HCT116 (cell line): ENCODE data around the gene SLC6A18. TPM values are rescaled to one million over a fixed set of nuclear protein-coding genes. Genes with fewer than 3 reads are reported as not detected.

Experiments
- ATAC-seq: fragments of 200-7000 bp; cut with Tn5 transposase; 2 replicates; pipeline ENCODE4 v1.9.1; 2020; ENCODE audit warnings: mild to moderate bottlenecking, moderate library complexity
- BruUV-seq: library from RNA; stranded (reverse); fragments of 400-500 nt; replicated peaks from 2 replicates; lab custom pipeline; 2021; lab: Mats Ljungman, UMichigan
- CTCF ChIA-PET: fragments of 300-600 bp; sonication (Branson Sonifier 250); formaldehyde crosslinking; loops from one replicate; lab custom pipeline; 2021; ENCODE audit warnings: antibody characterized with exemption; lab: Charles Lee
- POLR2A ChIA-PET: fragments of 300-600, 350-600 bp; sonication (Branson Sonifier 250); formaldehyde crosslinking; loops from one replicate; lab custom pipeline; 2021; ENCODE audit warnings: antibody characterized with exemption; lab: Charles Lee
- RAD21 ChIA-PET, 2 experiments: fragments of 300-600 bp; sonication (Branson Sonifier 250); formaldehyde crosslinking; loops; one replicate each; lab custom pipeline; 2023; ENCODE audit warnings: low total read pairs in 2 of 2; ENCODE audit not compliant: uncharacterized antibody in 2 of 2, unreplicated experiment in 2 of 2, low non-redundant PET in 1 of 2; lab: Charles Lee
- DNase-seq: peaks from one replicate; pipeline ENCODE4 v3.0.0-alpha.2; 2010; ENCODE audit warnings: low read depth, low spot score
- H2AFZ ChIP-seq: fragments of 200-600 bp; shearing (Covaris generic), sonication (generic); 2 replicates; pipeline ENCODE4 v1.6.1; 2017; ENCODE audit warnings: low read depth, mixed run types, mixed read lengths, antibody characterized with exemption, low read length; ENCODE audit not compliant: poor library complexity, severe bottlenecking
- H3K27ac ChIP-seq: 2 replicates; pipeline ENCODE4 v1.5.1; 2012; ENCODE audit warnings: low read depth, low read length
- H3K27me3 ChIP-seq: fragments of 200-600 bp; sonication (generic); 2 replicates; pipeline ENCODE4 v1.6.1; 2016; ENCODE audit warnings: mixed run types, low read length, mixed read lengths; ENCODE audit not compliant: insufficient read depth
- H3K36me3 ChIP-seq, 2 experiments: fragments of 200-500 bp in 1 of 2; fragments of 200-600 bp in 1 of 2; sonication (Bioruptor generic) in 1 of 2; sonication (generic) in 1 of 2; 2 replicates each; pipeline versions ENCODE4 v1.5.1 to v1.6.1; 2014 to 2016; ENCODE audit warnings: low read length in 2 of 2, inconsistent platforms in 1 of 2, mixed read lengths in 1 of 2, mixed run types in 1 of 2; ENCODE audit not compliant: insufficient read depth in 2 of 2, control insufficient read depth in 1 of 2
- H3K4me1 ChIP-seq, 2 experiments: fragments of 200-600 bp in 1 of 2; sonication (generic) in 1 of 2; 2 replicates each; pipeline versions ENCODE4 v1.5.1 to v1.6.1; 2012 to 2017; ENCODE audit warnings: low read length in 2 of 2, inconsistent platforms in 1 of 2, mild to moderate bottlenecking in 1 of 2, mixed read lengths in 1 of 2, mixed run types in 1 of 2, moderate library complexity in 1 of 2; ENCODE audit not compliant: insufficient read depth in 2 of 2, control insufficient read depth in 1 of 2
- H3K4me2 ChIP-seq: fragments of 200-600 bp; sonication (generic); 2 replicates; pipeline ENCODE4 v1.6.1; 2017; ENCODE audit warnings: mixed run types, low read length, mixed read lengths
- H3K4me3 ChIP-seq, 2 experiments: fragments of 200-600 bp in 1 of 2; sonication (generic) in 1 of 2; replicated peaks in 1 of 2; 2 replicates each; pipeline ENCODE4 v1.5.1; 2011 to 2016; ENCODE audit warnings: low read length in 2 of 2, control low read depth in 1 of 2, low read depth in 1 of 2, mild to moderate bottlenecking in 1 of 2, mixed read lengths in 1 of 2, mixed run types in 1 of 2
- H3K79me2 ChIP-seq: fragments of 200-600 bp; sonication (generic); 2 replicates; pipeline ENCODE4 v1.6.1; 2017; ENCODE audit warnings: mild to moderate bottlenecking, mixed run types, low read length, moderate library complexity, mixed read lengths; ENCODE audit not compliant: insufficient read depth
- H3K9ac ChIP-seq: fragments of 200-600 bp; sonication (generic); 2 replicates; pipeline ENCODE4 v1.6.1; 2016; ENCODE audit warnings: low read length, mixed read lengths
- H3K9me2 ChIP-seq: fragments of 200-600 bp; sonication (generic), shearing (Covaris generic); 2 replicates; pipeline ENCODE4 v1.6.1; 2017; ENCODE audit warnings: mixed run types, mild to moderate bottlenecking, moderate library complexity; ENCODE audit not compliant: insufficient read depth
- H3K9me3 ChIP-seq, 2 experiments: fragments of 200-500 bp in 1 of 2; fragments of 200-600 bp in 1 of 2; sonication (Bioruptor generic) in 1 of 2; sonication (generic) in 1 of 2; 2 replicates each; pipeline ENCODE4 v1.6.1; 2014 to 2017; ENCODE audit warnings: low read length in 2 of 2, mixed read lengths in 2 of 2, inconsistent platforms in 1 of 2, low read depth in 1 of 2, mild to moderate bottlenecking in 1 of 2, mixed run types in 1 of 2, moderate library complexity in 1 of 2; ENCODE audit not compliant: control insufficient read depth in 1 of 2, insufficient read depth in 1 of 2
- H4K20me1 ChIP-seq: fragments of 200-600 bp; sonication (generic), shearing (Covaris generic); 2 replicates; pipeline ENCODE4 v1.6.1; 2017; ENCODE audit warnings: mixed run types, mild to moderate bottlenecking, moderate library complexity; ENCODE audit not compliant: insufficient read depth
- CBX3 ChIP-seq: IDR thresholded peaks from 2 replicates; pipeline ENCODE4 v1.6.1; 2012; ENCODE audit warnings: low read depth
- CEBPB ChIP-seq: IDR thresholded peaks from 2 replicates; pipeline ENCODE4 v1.6.1; 2012; ENCODE audit warnings: low read depth
- EGR1 ChIP-seq: IDR thresholded peaks from 2 replicates; pipeline ENCODE4 v1.6.1; 2012; ENCODE audit warnings: low read depth
- ELF1 ChIP-seq: IDR thresholded peaks from 2 replicates; pipeline ENCODE4 v1.6.1; 2012; ENCODE audit warnings: low read depth, borderline replicate concordance
- EZH2 ChIP-seq: fragments of 200-600 bp; sonication (generic); IDR thresholded peaks from 2 replicates; pipeline ENCODE4 v1.6.1; 2017; ENCODE audit warnings: antibody characterized with exemption, mixed run types
- EZH2phosphoT487 ChIP-seq: fragments of 200-600 bp; IDR thresholded peaks from 2 replicates; pipeline ENCODE4 v1.6.1; 2018; ENCODE audit warnings: antibody characterized with exemption, borderline replicate concordance
- FOSL1 ChIP-seq: IDR thresholded peaks from 2 replicates; pipeline ENCODE4 v1.6.1; 2012; ENCODE audit warnings: low read depth
- JUND ChIP-seq: IDR thresholded peaks from 2 replicates; pipeline ENCODE4 v1.6.1; 2012
- MAX ChIP-seq: IDR thresholded peaks from 2 replicates; pipeline ENCODE4 v1.6.1; 2012
- POLR2A ChIP-seq: IDR thresholded peaks from 2 replicates; pipeline ENCODE4 v1.7.0; 2011; ENCODE audit warnings: borderline replicate concordance; ENCODE audit not compliant: insufficient read depth, insufficient read length; ENCODE audit errors: extremely low read depth
- RAD21 ChIP-seq: IDR thresholded peaks from 2 replicates; pipeline ENCODE4 v1.6.1; 2012; ENCODE audit warnings: low read depth, mild to moderate bottlenecking
- REST ChIP-seq: IDR thresholded peaks from 2 replicates; pipeline ENCODE4 v1.6.1; 2012; ENCODE audit warnings: low read depth
- SIN3A ChIP-seq: IDR thresholded peaks from 2 replicates; pipeline ENCODE4 v1.6.1; 2012; ENCODE audit warnings: low read depth
- SP1 ChIP-seq: IDR thresholded peaks from 2 replicates; pipeline ENCODE4 v1.6.1; 2012; ENCODE audit warnings: low read depth
- YY1 ChIP-seq: IDR thresholded peaks from 2 replicates; pipeline ENCODE4 v1.6.1; 2011; ENCODE audit warnings: low read length, low read depth, moderate library complexity, mild to moderate bottlenecking; ENCODE audit not compliant: insufficient replicate concordance; ENCODE audit errors: extremely low read depth
- ZBTB33 ChIP-seq: IDR thresholded peaks from 2 replicates; pipeline ENCODE4 v1.6.1; 2011; ENCODE audit warnings: mild to moderate bottlenecking, low read length, moderate library complexity; ENCODE audit not compliant: insufficient replicate concordance; ENCODE audit errors: extremely low read depth
- ZFX ChIP-seq: fragments of 450-650 bp; IDR thresholded peaks from 2 replicates; pipeline ENCODE4 v1.6.1; 2017
- ZNF274 ChIP-seq: fragments of 200-500 bp; sonication (Bioruptor generic); IDR thresholded peaks from 2 replicates; pipeline ENCODE4 v1.6.1; 2014; ENCODE audit warnings: mild to moderate bottlenecking, low read depth, low read length, inconsistent platforms
- intact Hi-C: fragments of 100-400 bp; cut with micrococcal nuclease; formaldehyde crosslinking; loops from 2 replicates; pipeline ENCODE4 v1.10.0; 2022
- total RNA-seq: library from RNA; stranded (reverse); gene quantifications from one replicate; pipeline ENCODE4 v1.2.1, GENCODE V29; 2021; ENCODE audit not compliant: unreplicated experiment

SLC6A18 gene
- total RNA-seq, 1 experiment from 2014 or later, result not detected

- POLR2A ChIA-PET, result no interaction called here
- intact Hi-C loops, result no loop called here
- H2AFZ ChIP-seq, result no peak overlapping the region
- no peak overlapping the region for H3K4me3 ChIP-seq
- H3K27ac ChIP-seq, result no peak overlapping the region
- no peaks in the 10 kb centered on the region for H3K36me3 ChIP-seq
- no peak for DNase-seq
- no peak overlapping the region for H3K4me2 ChIP-seq
- H3K9ac ChIP-seq, result no peak overlapping the region
- CTCF ChIA-PET, result no interaction called here
- no peaks in the 10 kb centered on the region for H3K79me2 ChIP-seq
- no peak for ATAC-seq
- peaks cover 0 to 3% of the 10 kb centered on the region in 2 experiments; a peak in 2 of 4 replicates for H3K4me1 ChIP-seq
- no peaks in the 10 kb centered on the region for H3K27me3 ChIP-seq
- RAD21 ChIA-PET, result no interaction called here
- TF ChIP-seq ZFX (no peak), CBX3 (no peak), EGR1 (no peak), SP1 (no peak), REST (no peak), ZNF274 (no peak), EZH2 (no peak), POLR2A (no peak), MAX (no peak), ELF1 (no peak), YY1 (no peak), CEBPB (no peak), ZBTB33 (no peak), SIN3A (no peak), FOSL1 (no peak), RAD21 (no peak), JUND (no peak), EZH2phosphoT487 (no peak)
- no TSS peak for BruUV-seq
- H4K20me1 ChIP-seq, result no peaks in the 10 kb centered on the region
- H3K9me3 ChIP-seq, result no peaks in the 10 kb centered on the region
- no peaks in the 10 kb centered on the region for H3K9me2 ChIP-seq
Measured at GRCh38 chr5:1226231-1226630, 1.1 kb downstream of the SLC6A18 start.
